HG03442 (cell line): ENCODE data around the gene RAPH1.
"Not testable (repeated sequence)": the region's sequence is repeated elsewhere in the genome, so short reads cannot be mapped to it uniquely, and the experiment has no call there.

Source experiments
- ATAC-seq: cut with Tn5 transposase; IDR thresholded peaks from one replicate; pipeline ENCODE4 v1.9.1; 2021; ENCODE audit warnings: mild to moderate bottlenecking, moderate library complexity; ENCODE audit not compliant: unreplicated experiment

RAPH1 gene

DNA sequence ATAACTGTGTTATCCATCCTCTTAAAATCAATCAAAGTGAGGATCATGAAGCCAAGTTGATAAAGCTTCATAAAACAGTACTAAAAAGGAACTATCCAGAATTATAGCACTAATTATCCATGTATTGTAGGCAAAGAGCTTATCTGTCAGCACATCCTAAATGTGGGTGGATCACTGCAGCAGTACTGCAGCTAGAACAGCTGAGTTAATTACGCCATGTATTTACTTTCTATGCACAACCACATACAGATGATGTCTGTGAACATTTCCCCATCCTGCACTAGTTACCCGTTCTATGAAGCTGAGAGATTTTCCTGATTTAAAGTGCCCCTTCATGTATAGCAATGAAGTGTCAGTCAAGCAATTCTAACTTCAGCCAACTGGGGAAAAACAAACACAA, 96.6 kb downstream of the RAPH1 start:
- ATAC-seq, result no peak

DNA sequence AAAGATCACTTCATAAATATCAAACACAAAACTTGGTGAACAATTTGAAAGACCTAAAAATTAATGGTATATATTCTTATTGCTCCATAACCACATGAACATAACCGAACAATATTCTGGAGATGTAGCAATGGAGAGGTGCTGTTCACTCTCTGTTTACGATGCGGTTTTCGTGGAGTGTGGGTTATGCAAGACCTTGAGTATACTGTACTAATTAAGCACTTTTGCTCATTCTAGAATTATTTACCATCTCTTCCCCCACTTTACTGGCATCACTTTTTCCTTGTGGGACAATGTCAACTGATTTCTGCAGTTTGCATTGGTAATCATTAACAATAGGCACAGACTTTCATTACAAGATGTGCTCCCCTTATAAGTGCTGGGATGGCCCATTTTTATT, 97.6 kb downstream of the RAPH1 start:
- ATAC-seq, result no peak

DNA sequence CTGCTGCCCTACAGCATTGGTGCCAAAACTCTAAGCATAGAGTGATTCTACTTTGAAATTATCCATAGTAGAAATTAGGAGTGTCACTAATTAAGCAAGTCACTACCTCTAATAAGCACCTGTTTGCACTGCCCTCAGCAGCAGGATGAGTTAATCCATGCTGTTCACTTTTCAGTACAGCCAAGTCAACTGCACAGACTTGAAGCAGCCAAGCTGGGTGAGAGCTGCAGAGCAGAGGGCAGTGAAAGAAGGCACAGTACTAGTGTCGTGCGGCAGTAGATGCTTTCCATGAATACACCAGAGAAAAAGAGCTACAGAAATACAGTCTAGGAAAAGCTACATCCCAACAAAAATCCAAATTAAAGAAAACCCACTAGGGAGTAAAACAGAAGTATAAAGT, 98.6 kb downstream of the RAPH1 start:
- ATAC-seq, result no peak

DNA sequence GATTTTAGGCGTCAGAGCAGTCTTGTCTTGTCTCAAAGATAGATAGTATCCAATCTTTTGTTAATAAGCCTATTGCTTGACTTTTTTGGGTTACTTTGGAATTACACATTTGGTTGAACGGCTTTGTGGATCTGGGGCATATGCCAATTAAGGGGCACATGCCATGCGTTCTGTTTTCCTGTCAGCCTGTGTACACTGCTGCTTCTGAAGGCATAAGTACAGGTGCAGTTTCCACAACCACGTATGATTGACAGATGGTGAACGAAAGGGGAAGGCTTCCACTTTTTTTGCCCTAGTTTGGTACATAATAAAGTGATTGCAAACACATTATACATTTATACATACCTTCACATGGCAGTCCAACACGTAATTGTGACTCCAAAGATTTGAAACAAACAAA, 102.3 kb downstream of the RAPH1 start:
- ATAC-seq, result no peak

DNA sequence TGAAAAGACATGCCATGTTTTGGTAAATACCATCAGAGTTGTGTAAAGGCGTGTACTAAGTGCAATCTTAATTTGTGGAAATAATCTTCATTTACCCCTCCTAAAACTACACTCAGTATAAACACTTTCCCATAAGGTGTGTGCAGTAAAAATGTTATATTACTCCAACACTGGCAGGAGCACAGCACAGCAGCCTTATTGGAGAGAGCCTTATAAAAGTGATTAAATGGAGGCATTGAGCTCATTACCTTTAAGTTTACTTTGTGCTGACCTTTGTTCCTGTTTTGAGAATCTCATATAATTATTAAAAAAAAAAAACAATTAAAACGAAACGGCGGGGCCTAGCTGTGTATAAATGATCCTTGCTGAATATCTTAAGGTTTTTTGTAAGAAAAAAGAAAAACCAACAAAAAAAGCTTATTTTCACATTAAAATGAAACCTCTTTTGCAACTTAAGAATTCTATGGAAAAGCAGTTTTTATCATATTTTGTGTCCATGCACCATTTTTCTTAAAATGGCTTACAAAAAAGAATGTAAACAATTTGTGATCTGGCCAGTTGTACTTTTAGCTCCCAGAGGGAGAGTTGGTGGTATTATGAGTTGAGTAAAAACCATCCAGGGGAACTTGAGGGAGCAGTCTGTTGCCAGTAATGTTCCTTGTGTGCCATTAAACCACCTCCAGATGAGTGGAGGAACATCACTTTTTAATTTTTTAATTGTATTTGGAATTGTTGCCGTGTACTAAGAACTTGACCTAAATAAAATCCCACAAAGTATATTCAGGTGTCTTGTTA, 103.5 kb downstream of the RAPH1 start:
- no peak for ATAC-seq

DNA sequence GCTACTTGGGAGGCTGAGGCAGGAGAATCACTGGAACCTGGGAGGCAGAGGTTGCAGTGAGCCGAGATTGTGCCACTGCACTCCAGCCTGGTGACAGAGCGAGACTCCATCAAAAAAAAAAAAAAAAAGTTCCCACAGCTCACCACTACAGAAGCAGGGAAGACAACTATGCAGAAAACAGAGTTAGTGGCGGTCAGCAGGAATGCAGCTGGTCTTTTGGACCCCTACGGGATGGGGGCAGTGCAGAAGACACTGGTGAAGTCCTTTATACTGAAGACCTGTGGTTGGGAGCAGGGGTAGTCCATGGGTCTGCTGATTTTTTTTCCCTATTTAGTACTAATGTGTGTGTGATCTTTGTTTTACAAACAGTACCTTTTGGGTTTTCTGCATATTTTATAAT, 105.5 kb downstream of the RAPH1 start:
- not testable (repeated sequence) for ATAC-seq

DNA sequence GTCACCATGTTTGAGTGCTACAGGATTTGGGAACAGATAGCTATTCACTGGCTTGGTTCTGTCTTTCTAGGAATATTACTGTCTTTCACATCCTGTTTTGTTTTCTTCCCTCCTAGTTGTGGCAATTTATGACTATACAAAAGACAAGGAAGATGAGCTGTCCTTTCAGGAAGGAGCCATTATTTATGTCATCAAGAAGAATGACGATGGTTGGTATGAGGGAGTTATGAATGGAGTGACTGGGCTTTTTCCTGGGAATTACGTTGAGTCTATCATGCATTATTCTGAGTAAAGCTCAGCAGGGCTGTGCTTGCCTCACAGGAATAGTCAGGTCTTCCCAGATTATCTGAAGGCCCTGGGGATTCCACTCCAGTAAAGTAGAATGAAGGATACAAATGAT, 108.0 kb downstream of the RAPH1 start:
- no peak for ATAC-seq

DNA sequence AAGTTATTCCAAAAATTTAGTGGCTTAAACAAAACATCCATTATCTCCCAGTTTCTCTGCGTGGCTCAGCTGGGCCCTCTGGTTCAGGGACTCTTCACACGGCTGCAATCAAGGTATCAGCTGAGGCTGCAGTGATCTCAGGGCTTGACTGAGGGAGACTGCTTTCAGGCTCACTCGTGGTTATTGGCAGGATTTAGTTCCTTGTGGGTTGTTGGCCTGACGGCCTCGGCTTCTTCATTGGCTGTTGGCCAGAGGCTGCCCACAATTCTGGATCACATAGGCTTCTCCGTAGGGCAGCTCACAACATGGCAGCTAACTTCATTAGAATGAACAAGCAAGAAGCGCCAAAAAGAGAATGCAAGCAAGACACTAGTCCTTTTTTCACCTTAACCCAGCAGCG, 116.8 kb downstream of the RAPH1 start:
- ATAC-seq, result no peak

DNA sequence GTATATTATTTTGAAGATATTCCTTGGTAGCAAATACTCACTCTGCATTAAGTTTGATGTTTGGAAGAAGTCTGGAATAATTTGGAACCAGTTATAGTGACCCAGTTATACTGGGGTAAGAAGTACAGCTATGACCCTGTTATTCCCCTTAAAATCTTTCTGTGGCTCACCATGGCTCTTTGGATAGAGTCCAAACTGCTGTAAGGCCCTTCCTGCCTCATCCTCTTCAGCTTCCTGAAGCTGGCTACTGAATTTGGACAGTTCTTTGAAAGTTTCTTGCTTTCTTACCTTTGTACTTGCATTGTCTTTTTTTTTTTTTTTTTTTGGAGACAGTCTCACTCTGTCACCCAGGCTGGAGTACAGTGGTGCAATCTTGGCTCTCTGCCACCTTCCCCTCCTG, 121.3 kb downstream of the RAPH1 start:
- ATAC-seq, result no peak

DNA sequence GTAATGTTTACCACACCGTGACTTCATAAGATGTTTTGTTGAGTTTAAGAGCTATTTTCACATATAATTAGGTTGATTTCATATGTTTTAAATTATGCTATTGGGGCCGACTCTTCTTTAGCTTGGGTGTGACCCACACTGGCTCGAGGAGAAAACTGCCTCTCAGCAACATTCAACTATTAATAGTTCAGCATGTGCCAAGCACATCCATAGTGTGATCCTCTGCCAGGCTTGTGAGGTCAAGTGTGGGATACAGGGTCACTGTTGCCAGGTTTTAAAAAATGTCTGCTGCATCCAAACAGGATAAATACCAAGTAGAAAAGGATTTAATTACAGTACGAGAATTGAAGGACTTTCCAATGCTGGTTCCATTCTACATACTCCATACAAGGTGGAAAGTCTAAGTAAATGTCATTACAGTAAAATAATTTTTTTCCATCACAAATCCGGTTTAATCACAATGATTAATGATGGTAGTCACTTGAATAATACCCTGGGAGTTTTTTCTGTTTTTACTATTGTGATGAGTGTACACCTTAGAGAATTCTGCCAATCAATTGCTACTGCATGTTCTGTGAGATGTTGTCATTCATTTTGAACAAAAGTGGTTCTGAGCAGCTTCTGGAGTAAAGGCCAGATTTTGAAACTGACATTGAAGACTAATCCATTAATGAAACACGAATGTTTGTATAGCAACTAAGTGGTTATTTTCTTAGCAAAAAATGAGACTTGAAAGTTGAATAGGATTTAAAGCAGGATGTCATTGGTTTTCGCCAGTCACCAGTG, 122.4 kb downstream of the RAPH1 start:
- no peak for ATAC-seq

DNA sequence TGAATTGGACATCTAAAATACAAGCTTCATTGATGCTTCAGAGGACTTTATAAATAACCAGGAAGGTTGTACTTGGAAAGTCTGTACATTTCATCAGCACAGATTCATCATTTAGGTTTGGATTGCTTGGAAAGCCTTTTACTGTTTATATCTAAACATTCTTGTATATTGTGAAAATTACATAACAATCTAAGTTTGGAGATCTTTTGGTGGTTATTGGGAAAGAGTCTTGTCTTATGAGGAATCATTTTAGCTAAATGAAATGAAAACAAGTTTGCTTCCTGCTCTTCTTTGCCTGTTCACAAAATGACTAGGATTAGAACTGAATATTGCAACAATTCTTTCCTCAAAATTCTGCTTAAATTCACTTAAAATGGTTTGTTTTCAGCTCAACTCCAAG, 127.6 kb downstream of the RAPH1 start:
- ATAC-seq, result no peak

DNA sequence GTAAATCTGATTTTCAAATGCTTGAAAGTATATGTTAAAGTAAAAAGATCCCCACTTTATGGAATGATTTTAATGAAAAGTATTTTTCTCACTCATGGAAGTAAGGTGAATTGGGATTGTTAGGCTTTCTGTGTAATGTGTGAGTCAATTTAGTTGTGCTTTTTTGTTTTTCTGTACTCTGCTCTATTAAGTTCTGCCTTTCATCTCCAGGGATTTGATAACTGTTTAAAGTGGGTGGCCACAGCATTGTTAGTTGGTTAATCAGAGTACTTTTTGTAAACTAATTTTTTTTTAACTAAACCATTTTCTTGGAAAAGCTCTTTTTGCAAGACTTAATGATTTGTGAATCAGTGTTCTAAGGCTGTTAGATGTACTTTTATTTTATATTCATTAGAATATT, 130.1 kb downstream of the RAPH1 start:
- ATAC-seq, result no peak

DNA sequence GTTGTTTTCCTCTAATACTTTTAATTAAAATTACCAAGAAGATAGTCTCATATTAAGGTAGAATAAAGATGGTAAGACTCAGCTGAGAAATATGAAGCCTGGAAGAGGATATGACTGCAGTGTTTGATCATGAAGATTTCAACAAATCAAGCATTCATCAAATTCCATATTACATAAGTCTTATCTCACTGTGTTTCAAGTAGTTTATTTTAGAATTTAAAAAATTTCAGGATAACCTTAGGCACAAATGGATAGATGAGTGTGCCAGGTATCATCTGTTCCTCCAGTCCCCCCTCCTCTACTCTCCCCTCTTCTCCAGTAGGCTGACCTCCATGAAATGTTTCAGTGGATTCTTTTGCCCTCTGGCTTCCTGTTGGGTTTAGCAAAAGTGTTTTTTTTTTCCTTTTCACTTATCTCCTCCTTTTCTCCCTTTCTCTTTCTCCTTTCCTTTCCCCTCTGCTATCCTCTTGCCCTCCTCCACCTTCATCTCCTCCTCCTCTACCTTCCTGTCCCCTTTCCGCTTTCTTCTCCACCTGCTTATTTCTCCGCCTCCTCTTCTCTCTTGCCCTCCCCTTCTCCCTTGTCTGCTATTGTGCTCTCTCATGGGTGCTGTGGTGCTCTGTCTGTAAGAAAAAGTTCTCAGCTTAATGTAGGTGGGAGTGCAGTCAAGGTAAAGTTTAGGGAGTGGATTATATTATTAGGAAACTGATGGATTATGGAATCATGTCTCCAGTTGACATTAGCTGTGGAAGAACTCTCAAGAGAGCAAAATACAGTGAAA, 134.1 kb downstream of the RAPH1 start:
- no peak for ATAC-seq

DNA sequence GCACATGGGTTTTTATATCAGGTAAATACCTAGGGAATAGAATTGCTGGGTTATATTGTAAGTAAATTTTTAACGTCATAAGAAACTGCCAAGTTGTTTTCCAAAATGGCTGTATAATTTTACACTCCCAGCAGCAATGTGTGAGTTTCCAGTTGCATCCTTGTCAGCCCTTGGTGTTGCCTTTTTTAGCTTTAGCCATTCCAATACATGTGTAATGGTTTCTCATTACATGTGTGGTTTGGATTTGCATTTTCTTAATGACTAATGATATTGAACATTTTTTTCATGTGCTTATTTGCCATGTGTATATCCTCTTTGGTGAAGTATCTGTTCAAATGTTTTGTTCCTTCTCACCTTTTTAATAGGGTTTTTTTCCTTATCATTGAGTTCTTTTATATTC, 136.1 kb downstream of the RAPH1 start:
- ATAC-seq, result no peak

DNA sequence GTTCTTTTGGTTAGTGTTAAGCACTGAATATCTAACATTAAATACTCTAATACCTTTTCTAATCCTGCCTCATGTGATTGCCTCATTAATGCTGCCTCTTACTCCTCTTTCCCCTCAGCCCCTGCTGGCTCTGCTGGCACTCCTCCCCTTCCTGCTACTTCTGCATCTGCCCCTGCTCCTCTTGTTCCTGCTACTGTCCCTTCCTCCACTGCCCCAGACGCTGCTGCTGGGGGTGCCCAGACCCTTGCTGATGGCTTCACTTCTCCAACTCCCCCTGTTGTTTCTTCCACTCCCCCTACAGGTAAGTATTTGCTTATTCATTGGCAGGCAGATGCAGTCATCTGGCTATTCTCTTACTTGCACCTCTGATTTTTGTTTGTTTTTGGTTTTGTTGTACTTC, 138.4 kb downstream of the RAPH1 start:
- ATAC-seq, result no peak

DNA sequence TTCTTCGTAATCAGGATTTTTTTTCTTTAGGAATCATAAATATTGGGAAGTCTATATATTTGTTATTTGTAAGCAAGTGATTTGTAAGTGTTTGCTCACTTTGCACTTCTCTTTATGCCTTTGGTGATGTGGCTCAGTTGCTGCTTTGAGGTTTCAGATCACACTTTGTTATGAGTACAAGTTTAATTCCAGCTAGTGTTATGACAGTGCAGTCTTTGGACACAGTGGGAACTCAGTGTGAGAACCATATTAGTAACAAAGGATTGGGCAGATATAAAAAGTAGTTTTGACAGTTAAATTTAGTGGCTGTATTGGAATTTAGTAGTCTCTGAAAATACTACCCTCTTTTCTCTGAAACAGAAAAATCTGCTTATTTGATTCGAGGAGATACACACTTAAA, 139.2 kb downstream of the RAPH1 start:
- no peak for ATAC-seq

DNA sequence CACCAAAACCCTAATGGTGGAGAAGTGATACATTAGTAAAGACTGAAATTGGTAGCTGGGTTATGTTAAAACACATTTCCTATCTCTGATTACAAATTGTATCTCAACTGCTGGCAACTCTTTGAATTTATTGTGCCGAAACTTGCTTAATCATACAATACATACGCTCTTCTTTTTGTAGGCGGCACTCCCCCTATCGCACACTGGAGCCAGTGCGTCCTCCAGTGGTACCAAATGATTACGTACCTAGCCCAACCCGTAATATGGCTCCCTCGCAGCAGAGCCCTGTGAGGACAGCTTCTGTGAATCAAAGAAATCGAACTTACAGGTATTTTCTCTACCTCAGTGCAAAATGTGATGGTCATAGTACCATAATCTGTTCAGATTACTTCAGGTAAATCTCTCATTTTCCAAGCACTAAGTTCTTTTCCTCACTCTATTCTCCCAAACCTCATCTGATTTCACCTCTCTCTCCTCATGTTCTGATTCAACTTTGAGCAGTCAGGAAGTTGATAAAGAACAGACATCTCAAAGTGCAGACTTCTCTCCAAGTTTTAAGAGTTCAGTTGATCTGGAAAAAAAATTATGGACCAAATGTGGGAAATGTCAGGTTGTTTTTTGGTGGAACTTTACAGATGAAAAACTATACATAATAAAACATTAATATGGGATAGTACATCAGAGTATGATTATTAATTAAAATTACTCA, 140.4 kb downstream of the RAPH1 start:
- ATAC-seq, result no peak

DNA sequence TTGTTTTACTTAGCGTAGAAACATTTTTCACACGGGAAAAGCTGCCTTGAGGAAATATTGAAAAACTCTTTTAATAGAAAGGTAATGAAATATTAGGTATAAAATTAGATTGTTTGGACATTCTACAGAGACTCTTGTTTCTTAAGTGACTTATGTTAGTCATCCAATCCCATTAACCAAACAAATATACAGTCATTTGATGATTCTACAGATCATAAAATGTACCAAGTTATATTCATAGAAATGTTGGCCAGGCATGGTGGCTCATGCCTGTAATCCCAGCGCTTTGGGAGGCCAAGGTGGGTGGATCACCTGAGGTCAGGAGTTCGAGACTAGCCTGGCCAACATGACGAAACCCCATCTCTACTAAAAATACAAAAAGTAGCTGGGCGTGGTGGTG, 146.9 kb downstream of the RAPH1 start:
- not testable (repeated sequence) for ATAC-seq

DNA sequence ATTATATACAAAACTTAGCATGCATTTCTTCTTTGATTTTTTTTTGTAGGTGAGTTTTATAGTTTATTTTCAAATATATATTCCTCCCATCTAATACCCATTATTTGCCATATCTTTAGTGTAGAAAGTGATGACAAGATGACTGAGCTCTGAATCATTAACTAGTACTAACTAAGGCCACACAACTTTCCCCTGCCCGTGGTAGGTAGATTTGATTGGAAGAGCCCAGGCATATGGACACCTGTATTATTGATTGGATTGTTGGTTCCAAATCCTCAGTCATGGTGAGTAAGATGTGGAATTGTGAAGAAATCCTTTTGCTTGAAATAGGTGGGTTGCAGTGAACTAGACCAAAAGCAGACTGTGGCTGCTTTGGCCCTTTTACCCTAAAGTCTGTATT, 152.1 kb downstream of the RAPH1 start:
- ATAC-seq, result no peak

DNA sequence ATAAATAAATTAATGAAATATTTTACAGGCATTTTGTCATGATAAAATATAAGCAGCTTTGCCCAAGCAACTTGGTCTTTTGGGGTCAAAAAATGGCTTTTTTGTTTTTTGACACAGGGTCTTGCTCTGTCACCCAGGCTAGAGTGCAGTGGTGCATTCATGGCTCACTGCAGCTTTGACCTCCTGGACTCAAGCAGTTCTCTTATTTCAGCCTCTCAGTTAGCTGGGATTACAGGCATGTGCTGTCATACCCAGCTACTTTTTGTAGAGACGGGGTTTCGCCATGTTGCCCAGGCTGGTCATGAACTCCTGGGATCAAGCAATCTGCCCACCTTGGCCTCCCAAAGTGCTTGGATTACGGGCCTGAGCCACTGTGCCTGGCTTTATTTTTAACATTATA, 155.9 kb downstream of the RAPH1 start:
- no peak for ATAC-seq

DNA sequence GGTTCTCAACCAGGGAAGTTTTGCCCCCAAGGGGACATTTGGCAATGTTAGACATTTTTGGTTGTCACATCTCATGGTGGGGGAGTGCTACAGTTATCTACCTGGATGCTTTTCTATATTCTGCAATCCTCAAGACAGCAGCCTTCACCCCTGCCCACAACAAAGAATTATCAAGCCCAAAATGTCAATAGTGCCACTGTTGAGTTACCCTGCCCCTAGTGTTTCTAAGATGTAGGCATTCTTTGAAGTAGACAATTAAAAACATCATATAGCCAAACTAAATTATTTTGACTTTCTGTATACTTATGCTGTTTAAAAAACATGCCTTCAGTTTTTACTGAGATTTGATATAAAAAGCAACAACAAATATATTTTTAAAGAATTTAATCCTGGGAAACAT, 158.9 kb downstream of the RAPH1 start:
- ATAC-seq, result no peak
